ENCODE data around the gene CDR2. TPM values are rescaled to one million over a fixed set of nuclear protein-coding genes. Genes with fewer than 3 reads are reported as not detected.
"Not testable (repeated sequence)": the region's sequence is repeated elsewhere in the genome, so short reads cannot be mapped to it uniquely, and the experiment has no call there.

Gene CDR2
- total RNA-seq, 4 donors from 2014 or later: 10.7 to 37.1 (median 21.6) TPM

GRCh38 chr16:22352140-22352539 lies 22.3 kb downstream of the CDR2 start:
- Histone ChIP-seq H3K9me3 (no peaks in the 10 kb centered on the region), H3K27me3 (no peaks in the 10 kb centered on the region), H3K4me1 (peaks cover 16% of the 10 kb centered on the region), H3K36me3 (peaks cover 36% of the 10 kb centered on the region), H3K4me3 (no peak overlapping the region), H3K27ac (no peak overlapping the region)
- 96% methylated on average over 6 of the region's 6 CpGs for WGBS
- TF ChIP-seq POLR2AphosphoS5 (IDR thresholded peaks at IDR 0.05) (no peak), POLR2A (IDR thresholded peaks at IDR 0.05) (no peak), EP300 (IDR thresholded peaks at IDR 0.05) (no peak), CTCF (IDR thresholded peaks at IDR 0.05) (no peak)
- DNase-seq (ENCODE audit: low spot score in 2 of 2): no peak

GRCh38 chr16:22351017-22351416 lies 23.4 kb downstream of the CDR2 start:
- DNase-seq (ENCODE audit: low spot score in 2 of 2); H3K9me3 ChIP-seq; H3K27me3 ChIP-seq; H3K27ac ChIP-seq; H3K4me3 ChIP-seq: not testable (repeated sequence)
- peaks cover 16% of the 10 kb centered on the region for H3K4me1 ChIP-seq
- peaks cover 47% of the 10 kb centered on the region for H3K36me3 ChIP-seq
- 99% methylated on average over 6 of the region's 6 CpGs for WGBS

- H3K27me3 ChIP-seq: no peaks in the 10 kb centered on the region
- H3K4me1 ChIP-seq: peaks cover 6% of the 10 kb centered on the region
- H3K4me3 ChIP-seq: no peak overlapping the region
- TF ChIP-seq CTCF (IDR thresholded peaks at IDR 0.05) (no peak), POLR2A (IDR thresholded peaks at IDR 0.05) (no peak), EP300 (IDR thresholded peaks at IDR 0.05) (no peak), POLR2AphosphoS5 (IDR thresholded peaks at IDR 0.05) (no peak)
- DNase-seq (ENCODE audit: low spot score in 2 of 2): no peak
- no peak overlapping the region for H3K27ac ChIP-seq
- no peaks in the 10 kb centered on the region for H3K9me3 ChIP-seq
- WGBS: 68% methylated on average over 2 of the region's 2 CpGs
- H3K36me3 ChIP-seq: peaks cover 50% of the 10 kb centered on the region
These were observed 26.1 kb downstream of the CDR2 start for GRCh38 chr16:22348291-22348690.

GRCh38 chr16:22347100-22347820 lies 27.2 kb downstream of the CDR2 start:
- no peak for TF ChIP-seq CTCF (IDR thresholded peaks at IDR 0.05)
- no peak for TF ChIP-seq POLR2A (IDR thresholded peaks at IDR 0.05)
- TF ChIP-seq POLR2AphosphoS5 (IDR thresholded peaks at IDR 0.05): no peak
- no peak for TF ChIP-seq EP300 (IDR thresholded peaks at IDR 0.05)
- no peaks in the 10 kb centered on the region for H3K27me3 ChIP-seq
- H3K4me3 ChIP-seq: no peak overlapping the region
- no peaks in the 10 kb centered on the region for H3K9me3 ChIP-seq
- 79% methylated on average over 20 of the region's 20 CpGs for whole genome bisulfite sequencing
- no peak overlapping the region for H3K27ac ChIP-seq
- H3K4me1 ChIP-seq: peaks cover 2% of the 10 kb centered on the region
- no peak for DNase-seq (ENCODE audit: low spot score in 2 of 2)
- H3K36me3 ChIP-seq: peaks cover 50% of the 10 kb centered on the region

GRCh38 chr16:22346483-22346882 lies 27.9 kb downstream of the CDR2 start:
- Histone ChIP-seq H3K4me3 (no peak overlapping the region), H3K36me3 (peaks cover 48% of the 10 kb centered on the region), H3K27me3 (no peaks in the 10 kb centered on the region), H3K9me3 (no peaks in the 10 kb centered on the region), H3K4me1 (peaks cover 2% of the 10 kb centered on the region), H3K27ac (no peak overlapping the region)
- WGBS: 66% methylated on average over 9 of the region's 9 CpGs
- no peak for DNase-seq (ENCODE audit: low spot score in 2 of 2)
- TF ChIP-seq POLR2AphosphoS5 (IDR thresholded peaks at IDR 0.05): no peak
- TF ChIP-seq POLR2A (IDR thresholded peaks at IDR 0.05): no peak
- TF ChIP-seq CTCF (IDR thresholded peaks at IDR 0.05): no peak
- no peak for TF ChIP-seq EP300 (IDR thresholded peaks at IDR 0.05)

- Histone ChIP-seq H3K27ac (no peak overlapping the region), H3K9me3 (no peaks in the 10 kb centered on the region), H3K4me1 (no peaks in the 10 kb centered on the region), H3K36me3 (peaks cover 19% of the 10 kb centered on the region), H3K4me3 (no peak overlapping the region), H3K27me3 (no peaks in the 10 kb centered on the region)
- 98% methylated on average over 2 of the region's 2 CpGs for WGBS
- no peak for DNase-seq (ENCODE audit: low spot score in 2 of 2)
- TF ChIP-seq POLR2AphosphoS5 (IDR thresholded peaks at IDR 0.05) (no peak), POLR2A (IDR thresholded peaks at IDR 0.05) (no peak), CTCF (IDR thresholded peaks at IDR 0.05) (no peak)
These were observed 32.3 kb downstream of the CDR2 start for GRCh38 chr16:22342082-22342481.

All from suprapubic skin (tissue), 4 donors.